Stimulated activated CD8-positive, alpha-beta memory T cell treated with anti-CD3 and anti-CD28 coated beads, Interleukin-12 subunit alpha, Interleukin-12 subunit beta, amount 100 ng/mL, for 24 hours (primary cell): ENCODE measurements around the gene DOLPP1.

Experiments
- DNase-seq: peaks from one replicate; pipeline ENCODE4 v3.0.0-alpha.2; 2020; ENCODE audit errors: extremely low read depth

DOLPP1 gene

DNA sequence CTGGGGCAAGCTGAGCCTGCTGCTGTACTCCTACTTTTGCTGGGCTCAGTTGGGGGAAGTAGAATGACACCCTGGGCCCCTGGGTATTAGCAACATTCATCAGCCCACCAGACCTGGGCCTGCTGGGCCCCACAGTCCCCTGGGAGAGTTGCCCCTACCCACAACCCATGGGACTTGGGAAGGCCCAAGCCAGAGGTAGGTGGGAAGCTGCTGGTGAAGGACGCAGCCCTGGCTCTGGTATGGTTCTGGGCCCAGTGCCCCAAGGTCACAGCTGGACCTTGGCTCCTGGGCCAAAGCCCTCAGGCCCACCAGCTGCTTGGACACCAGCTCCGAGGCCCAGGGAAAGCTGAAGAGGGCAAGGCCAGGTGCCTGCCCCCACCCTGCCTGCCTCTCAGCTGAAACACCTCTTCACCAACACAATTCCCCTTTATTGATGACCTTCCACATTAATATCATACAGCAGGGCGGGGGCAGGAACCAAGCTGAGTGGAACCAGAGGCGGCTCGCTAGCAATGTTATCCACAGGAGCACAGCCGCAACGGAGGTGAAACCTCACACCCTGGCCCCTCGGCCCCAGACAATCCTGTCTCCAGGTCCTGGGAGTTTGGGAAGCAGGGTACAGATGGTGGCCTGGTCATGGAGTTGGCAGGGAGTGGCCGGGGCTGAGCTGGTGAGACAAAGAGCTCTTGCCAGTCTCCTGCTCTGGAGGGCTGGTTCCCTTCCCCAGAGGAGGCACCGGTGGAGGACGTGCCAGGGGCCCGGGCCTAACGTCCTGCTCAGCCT lies 13.7 kb downstream of the DOLPP1 start:
- DNase-seq: no peak

GRCh38 chr9:129095170-129095667 lies 14.3 kb downstream of the DOLPP1 start:
- no peak for DNase-seq

DNA sequence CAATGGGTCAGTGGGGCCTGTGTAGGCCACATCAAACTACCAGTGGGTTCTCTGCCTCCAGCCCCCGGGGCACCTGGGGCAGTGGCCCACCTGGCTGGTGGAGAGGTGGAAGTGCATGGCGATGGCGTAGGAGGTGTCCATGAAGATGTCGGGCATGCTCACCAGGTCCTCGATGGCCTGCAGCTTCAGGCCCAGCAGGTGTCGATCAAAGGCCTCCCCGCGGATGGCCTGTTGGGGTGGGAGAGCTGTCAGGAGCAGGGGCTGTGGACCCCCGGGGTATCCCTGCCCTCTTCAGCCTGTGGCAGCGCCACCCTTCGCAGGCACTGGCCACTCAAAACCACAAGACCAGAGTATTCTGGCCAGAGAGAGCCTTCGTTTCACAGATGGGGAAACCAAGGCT lies 15.0 kb downstream of the DOLPP1 start:
- no peak for DNase-seq

- no peak for DNase-seq
Observed at GRCh38 chr9:129097671-129098306, 16.9 kb downstream of the DOLPP1 start.

GRCh38 chr9:129098328-129098727 lies 17.4 kb downstream of the DOLPP1 start:
- no peak for DNase-seq

- DNase-seq: no peak
Observed at GRCh38 chr9:129100383-129101169, 19.7 kb downstream of the DOLPP1 start.

DNA sequence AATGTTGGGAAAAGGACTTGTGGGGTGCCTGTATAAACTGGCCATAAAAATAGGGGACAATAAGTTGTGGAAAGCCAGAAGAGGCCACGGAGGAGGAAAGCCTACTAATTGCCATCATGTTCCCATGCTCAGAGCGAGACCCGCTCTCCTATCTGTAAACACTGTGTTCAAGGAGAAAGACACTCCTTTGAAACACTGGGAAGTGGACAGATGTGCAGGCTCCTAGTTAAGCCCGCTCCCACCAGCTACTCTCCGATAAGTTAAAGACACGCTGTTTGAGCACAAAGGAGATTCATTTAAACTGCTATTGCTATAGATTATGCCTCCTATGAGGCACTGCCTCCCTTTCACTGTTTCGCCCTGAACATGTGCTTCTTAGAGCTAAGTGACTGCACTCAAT lies 20.4 kb downstream of the DOLPP1 start:
- DNase-seq: no peak

DNA sequence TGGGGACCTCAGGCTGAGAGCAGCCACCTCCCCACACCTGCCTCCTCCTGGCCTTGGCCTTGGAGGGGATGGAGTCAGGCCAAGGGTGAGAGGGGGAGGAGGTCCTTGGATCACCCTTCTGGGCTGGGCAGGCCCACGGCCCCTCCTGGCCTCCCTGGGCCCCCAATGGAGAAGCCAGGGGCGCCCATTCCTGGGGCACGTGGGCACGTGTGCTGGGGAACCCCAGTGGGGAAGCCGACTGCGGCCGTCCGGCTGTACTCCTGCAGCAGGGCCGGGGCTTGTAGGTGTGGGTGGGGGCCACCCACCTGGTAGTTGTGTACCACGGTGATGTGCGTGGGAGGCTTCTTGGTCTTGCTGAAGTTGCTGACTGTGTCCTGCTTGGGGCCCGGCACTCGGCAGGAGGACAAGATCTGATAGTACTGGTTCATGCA lies 21.2 kb downstream of the DOLPP1 start:
- DNase-seq: no peak

DNA sequence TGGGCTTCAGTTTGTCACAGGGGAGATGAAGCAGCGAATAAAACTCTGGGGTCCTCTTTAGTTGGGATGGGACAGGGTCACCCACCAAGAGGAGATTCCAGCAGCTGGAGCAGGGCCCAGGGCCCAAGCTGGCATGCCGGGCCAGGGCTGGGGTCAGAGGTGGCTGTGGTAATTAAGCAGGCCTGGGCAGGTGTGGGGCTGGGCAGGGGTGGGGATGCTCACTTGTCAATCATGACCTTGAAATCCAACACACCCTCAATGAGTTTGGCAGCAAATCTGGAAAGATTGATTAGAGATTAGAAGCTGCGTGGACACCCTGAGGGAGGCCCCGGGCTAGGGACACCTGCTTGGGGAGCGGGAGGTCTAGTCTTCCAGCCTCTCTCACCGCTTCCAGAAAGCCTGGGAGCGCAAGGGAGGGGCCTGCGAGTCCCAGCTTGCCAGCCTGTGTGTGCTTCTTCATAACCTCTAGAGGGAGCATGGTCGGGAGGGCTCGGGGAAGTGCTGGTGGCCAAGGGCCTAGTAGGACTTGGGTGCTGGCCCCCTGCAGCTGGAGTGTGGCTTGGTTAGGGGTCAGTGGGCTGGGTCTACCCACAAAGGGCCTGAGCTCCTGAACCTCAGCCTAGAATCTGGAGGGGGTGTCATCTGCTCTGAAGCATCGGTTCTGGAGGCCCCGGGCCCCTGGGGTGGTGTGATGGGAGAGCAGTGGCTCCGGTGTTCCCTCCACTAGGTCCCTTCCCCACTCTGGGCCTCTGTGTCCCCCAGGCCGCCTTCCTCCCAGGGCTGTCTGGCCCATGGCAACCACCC lies 22.1 kb downstream of the DOLPP1 start:
- no peak for DNase-seq

- DNase-seq: no peak
Observed at GRCh38 chr9:129103595-129103965, 22.7 kb downstream of the DOLPP1 start.

DNA sequence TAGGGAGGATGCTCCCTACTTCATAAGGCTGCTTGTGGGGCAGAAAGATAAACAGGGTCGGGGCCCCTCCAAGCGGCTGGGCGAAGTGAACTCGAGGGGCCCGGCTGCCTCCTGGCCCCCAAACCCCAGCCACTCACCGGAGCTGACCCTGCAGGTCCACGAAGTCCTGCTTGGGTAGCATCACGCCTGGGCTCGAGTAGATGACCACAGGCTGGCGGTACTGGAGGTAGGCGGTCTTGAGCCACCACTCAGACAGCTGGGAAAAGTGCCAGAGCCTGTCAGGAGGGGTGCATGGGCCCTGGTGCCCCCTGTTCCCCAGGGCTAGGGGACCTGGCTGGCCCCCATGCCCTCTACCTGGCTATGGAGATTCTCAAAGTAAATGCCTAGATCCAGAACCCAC lies 23.1 kb downstream of the DOLPP1 start:
- DNase-seq: no peak

DNA sequence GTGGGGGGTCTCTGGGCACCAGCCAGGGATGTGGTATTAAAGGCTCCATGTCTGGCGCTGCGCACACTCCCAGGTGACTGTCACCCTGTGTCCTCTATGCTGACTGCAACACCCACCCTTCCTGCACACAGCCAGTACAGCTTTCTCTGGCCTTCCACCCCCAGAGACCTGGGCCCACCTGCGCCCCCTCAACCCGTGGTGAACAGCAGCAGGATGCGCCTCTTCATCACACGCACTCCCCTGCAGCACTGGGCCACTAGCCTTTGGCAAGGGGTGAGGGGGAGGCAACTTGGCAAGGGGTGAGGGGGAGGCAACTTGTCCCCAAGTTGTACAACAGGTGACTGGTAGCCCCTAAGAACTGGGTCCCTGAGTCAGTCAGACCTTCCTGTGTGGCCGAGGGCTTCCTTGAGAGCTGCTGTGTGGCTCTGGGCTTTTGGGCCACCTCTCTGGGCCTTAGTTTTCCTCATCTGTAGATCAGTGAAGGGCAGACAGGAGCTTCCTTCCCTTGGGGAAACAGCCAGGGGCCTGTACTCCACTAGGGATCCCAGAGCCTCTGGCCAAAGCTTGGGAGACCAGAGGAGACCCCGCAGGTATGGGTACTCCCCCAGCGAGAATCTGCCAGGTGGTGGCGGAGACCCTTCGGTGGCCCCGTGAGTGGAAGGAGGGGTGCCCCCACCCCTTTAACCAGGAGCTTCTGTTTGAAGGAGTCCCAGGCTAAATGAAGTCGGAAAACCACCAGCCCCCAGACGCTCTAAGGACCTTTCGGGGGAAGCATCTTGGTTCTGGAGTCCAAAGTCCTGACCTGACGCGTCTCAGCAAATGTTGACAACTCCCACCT lies 25.2 kb downstream of the DOLPP1 start:
- DNase-seq: no peak

GRCh38 chr9:129107651-129108050 lies 26.7 kb downstream of the DOLPP1 start:
- DNase-seq: no peak

- DNase-seq: no peak
Observed at GRCh38 chr9:129108083-129108804, 27.3 kb downstream of the DOLPP1 start.

DNA sequence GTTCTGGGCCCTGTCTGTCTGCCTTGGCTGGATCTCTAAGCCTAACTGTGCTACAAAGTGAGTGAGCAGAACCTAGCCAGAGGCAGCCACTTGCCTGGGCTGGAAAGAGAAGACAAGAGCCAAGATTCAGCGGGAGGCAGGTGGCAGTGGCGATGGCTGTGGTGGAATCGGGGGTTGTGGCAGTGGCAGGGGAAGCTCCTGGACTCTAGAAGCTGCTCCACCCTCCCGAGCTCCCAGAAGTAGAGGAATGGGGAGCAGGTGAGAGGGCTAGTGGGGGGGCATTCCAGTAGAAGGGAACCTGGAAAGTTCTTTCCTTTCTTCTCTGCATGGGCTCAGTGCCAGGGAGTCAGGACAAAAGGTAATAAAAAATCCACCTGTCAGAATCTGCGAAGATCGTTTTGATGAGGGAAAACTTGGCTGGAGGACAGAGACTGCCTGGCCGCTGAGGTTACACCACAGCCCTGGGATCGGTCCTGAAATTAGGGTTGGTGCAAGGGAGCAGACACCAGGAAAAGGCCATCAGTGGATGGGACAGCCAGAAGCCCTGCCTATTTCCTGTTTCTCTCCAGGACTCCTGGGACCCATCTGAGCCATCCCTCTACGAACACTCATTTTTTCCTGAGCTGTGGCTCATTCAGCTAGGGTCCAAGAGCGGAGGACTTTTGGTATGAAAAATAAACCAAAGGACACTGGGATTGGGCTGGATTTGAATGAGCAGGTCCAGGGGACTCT lies 28.1 kb downstream of the DOLPP1 start:
- no peak for DNase-seq

GRCh38 chr9:129109537-129109903 lies 28.6 kb downstream of the DOLPP1 start:
- no peak for DNase-seq

DNA sequence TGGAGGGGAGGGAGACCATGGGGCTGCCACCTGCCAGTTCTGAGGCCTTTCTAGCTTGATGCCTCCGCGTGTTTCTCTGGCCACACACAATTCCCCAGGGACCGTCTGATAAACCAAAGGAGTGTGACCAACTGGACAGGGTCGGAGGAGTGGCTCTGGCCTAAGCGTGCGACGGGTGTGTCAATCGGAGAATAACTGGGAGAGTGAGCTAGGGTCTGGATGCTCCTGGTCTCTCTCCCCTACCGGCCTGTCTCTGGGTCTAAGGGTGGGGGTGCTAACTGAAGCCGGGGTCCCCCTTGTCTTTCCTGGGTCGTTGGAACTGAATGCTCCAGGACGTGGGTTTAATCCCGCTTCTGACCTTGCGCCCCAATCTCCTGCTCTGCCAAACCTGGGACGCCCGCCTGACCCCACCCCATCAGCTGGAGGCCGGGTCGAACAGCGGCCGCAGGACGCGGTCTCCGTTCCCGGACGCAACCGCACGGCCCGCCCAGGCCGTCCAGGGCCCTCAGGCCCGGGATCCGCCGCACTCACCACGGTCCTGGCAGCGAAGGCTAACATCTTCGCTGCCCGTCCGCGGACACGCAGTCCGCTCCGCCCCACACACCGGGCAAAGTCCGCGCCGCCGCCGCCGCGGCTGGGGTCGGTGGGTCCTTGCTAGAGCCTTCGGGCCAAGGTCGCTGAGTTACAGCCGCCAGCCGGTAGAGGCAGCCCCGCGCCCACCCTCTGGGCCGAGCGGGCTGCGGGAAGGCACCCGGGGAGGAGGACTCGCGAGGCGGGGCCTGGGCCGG lies 29.2 kb downstream of the DOLPP1 start:
- no peak for DNase-seq

DNA sequence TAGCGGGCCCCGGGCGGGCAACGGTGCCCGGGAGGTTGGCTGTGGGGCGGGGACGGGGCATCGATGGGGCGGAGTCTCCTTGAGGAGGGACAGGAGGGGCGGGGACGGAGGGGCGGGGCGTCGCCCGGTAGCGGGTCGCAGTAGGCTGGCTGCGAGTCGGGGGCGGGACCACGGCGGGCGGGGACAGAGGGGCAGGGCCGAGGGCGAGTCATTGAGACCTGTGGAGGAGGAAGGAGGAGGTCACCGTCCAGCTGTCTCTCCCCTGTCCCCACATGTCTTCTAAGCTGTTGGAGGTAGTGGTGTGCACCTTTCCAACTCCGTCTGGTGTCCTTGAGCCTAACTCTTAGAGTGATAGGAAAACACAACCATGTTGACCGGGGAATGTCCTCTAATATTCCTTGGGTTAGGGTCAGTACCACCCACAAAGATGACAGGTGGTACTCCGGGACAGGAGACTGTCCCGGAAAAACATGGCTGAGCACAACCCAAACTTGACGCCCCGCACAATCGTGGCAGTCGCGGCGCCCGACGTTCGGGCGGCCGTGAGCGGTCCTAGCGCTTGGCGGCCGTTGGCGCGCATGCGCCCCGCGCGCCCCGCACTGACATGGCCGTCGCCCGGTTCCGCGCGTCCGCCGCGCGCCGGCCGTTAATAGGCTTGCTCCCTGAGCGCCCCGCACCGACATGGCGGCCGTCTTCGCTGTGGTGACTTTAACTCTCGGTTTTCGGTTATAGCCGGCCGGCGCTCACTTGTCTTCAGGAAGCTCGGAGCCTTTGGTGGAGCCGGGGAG lies 30.0 kb downstream of the DOLPP1 start, which contains the start of the genes CRAT and PTPA:
Gene CRAT, minus strand, starts transcription at position 54 of the 788 bp plus-strand sequence. CDS start 284 bp downstream, outside the sequence.
Gene PTPA, plus strand, starts transcription at position 676 of the 788 bp plus-strand sequence. CDS start 186 bp downstream, outside the sequence.
- DNase-seq: peak; percentile 94
